ENCODE data around the gene RAD51B.

GRCh38 chr14:68623307-68623706 is 803.7 kb downstream of the RAD51B start:
- TF ChIP-seq EZH2 (IDR thresholded peaks at IDR 0.05; ENCODE audit: borderline replicate concordance, low read depth, low read length) (no peak), CTCF (IDR thresholded peaks at IDR 0.05 in 2 of 3, conservative IDR thresholded peaks at IDR 0.05 in 1 of 3; ENCODE audit: insufficient read depth in 2 of 3, low read depth in 1 of 3, low read length in 3 of 3) (no peak), PKNOX1 (IDR thresholded peaks at IDR 0.05) (no peak), KDM4B (IDR thresholded peaks at IDR 0.05; ENCODE audit: borderline replicate concordance in 2 of 2, low read depth in 1 of 2) (no peak), HCFC1 (IDR thresholded peaks at IDR 0.05; ENCODE audit: low read depth, low read length) (no peak), HSF4 (CRISPR knock-in tag; IDR thresholded peaks at IDR 0.05; ENCODE audit: borderline replicate concordance) (no peak), RBBP5 (IDR thresholded peaks at IDR 0.05; ENCODE audit: borderline replicate concordance, insufficient read depth, low read length, poor library complexity, severe bottlenecking) (no peak), ZZZ3 (IDR thresholded peaks at IDR 0.05) (no peak), RCOR1 (IDR thresholded peaks at IDR 0.05; ENCODE audit: borderline replicate concordance in 1 of 2, low read depth in 2 of 2, low read length in 2 of 2) (no peak), ESRRA (IDR thresholded peaks at IDR 0.05; ENCODE audit: borderline replicate concordance, low read depth) (no peak)

Data from K562 (cell line).